CD4-positive, alpha-beta T cell treated with Interleukin-2 at 100 ng/mL for 4 hours (primary cell): Measurements from ENCODE around the gene MACROD1.

Experiments used
- DNase-seq: peaks from one replicate; pipeline ENCODE4 v3.0.0-alpha.2; 2020; ENCODE audit warnings: low spot score

MACROD1 gene

GRCh38 chr11:64131683-64132190 is 34.2 kb downstream of the MACROD1 start:
- DNase-seq: no peak

GRCh38 chr11:64130618-64131017 is 35.3 kb downstream of the MACROD1 start:
- DNase-seq: no peak

- no peak for DNase-seq
Observed at GRCh38 chr11:64129403-64129802, 36.5 kb downstream of the MACROD1 start.

- DNase-seq: no peak
Observed at GRCh38 chr11:64128255-64129006, 37.5 kb downstream of the MACROD1 start.

- no peak for DNase-seq
Observed at GRCh38 chr11:64127267-64128072, 38.4 kb downstream of the MACROD1 start.

GRCh38 chr11:64126796-64127195 is 39.1 kb downstream of the MACROD1 start:
- DNase-seq: no peak

- DNase-seq: no peak
Observed at GRCh38 chr11:64126371-64126770, 39.5 kb downstream of the MACROD1 start.

GRCh38 chr11:64125676-64126075 is 40.2 kb downstream of the MACROD1 start:
- DNase-seq: no peak

- DNase-seq: no peak
Observed at GRCh38 chr11:64124147-64124546, 41.8 kb downstream of the MACROD1 start.

GRCh38 chr11:64123679-64124078 is 42.2 kb downstream of the MACROD1 start:
- no peak for DNase-seq

- DNase-seq: no peak
Observed at GRCh38 chr11:64122411-64123410, 43.2 kb downstream of the MACROD1 start.

GRCh38 chr11:64121663-64122410 is 44.1 kb downstream of the MACROD1 start:
- no peak for DNase-seq

GRCh38 chr11:64120951-64121569 is 44.9 kb downstream of the MACROD1 start:
- DNase-seq: no peak

GRCh38 chr11:64119700-64120099 is 46.2 kb downstream of the MACROD1 start:
- no peak for DNase-seq

- no peak for DNase-seq
Observed at GRCh38 chr11:64118876-64119665, 46.8 kb downstream of the MACROD1 start.

GRCh38 chr11:64117763-64118459 is 48.0 kb downstream of the MACROD1 start:
- DNase-seq: no peak

- DNase-seq: no peak
Observed at GRCh38 chr11:64115531-64116522, 50.1 kb downstream of the MACROD1 start.

- DNase-seq: no peak
Observed at GRCh38 chr11:64114231-64114630, 51.7 kb downstream of the MACROD1 start.
